Prostate gland (tissue), 2 donors: ENCODE data around the gene MACROH2A2.

Source experiments
- POLR2A ChIP-seq: fragments of 450-650 bp; IDR thresholded peaks from one replicate; pipeline ENCODE4 v1.6.1; 2016; ENCODE audit warnings: antibody characterized with exemption, mild to moderate bottlenecking
- POLR2AphosphoS5 ChIP-seq: sonication (generic); formaldehyde crosslinking; IDR thresholded peaks from one replicate; pipeline ENCODE4 v1.6.1; 2017; ENCODE audit warnings: antibody characterized with exemption
- TF ChIP-seq, protein P1 (sequence below), 4 experiments: fragments of 200-600 bp in 2 of 4; fragments of 450-650 bp in 2 of 4; sonication (generic) in 2 of 4; IDR thresholded peaks; 1 replicate in 3 of 4; 2 replicates in 1 of 4; pipeline ENCODE4 v1.5.1; 2016 to 2019; ENCODE audit warnings: antibody characterized with exemption in 4 of 4, mild to moderate bottlenecking in 2 of 4, moderate library complexity in 2 of 4

- TF ChIP-seq, protein P1, sequence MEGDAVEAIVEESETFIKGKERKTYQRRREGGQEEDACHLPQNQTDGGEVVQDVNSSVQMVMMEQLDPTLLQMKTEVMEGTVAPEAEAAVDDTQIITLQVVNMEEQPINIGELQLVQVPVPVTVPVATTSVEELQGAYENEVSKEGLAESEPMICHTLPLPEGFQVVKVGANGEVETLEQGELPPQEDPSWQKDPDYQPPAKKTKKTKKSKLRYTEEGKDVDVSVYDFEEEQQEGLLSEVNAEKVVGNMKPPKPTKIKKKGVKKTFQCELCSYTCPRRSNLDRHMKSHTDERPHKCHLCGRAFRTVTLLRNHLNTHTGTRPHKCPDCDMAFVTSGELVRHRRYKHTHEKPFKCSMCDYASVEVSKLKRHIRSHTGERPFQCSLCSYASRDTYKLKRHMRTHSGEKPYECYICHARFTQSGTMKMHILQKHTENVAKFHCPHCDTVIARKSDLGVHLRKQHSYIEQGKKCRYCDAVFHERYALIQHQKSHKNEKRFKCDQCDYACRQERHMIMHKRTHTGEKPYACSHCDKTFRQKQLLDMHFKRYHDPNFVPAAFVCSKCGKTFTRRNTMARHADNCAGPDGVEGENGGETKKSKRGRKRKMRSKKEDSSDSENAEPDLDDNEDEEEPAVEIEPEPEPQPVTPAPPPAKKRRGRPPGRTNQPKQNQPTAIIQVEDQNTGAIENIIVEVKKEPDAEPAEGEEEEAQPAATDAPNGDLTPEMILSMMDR (IDR thresholded peaks at IDR 0.05), result no peak
- no peak for TF ChIP-seq POLR2A
- no peak for TF ChIP-seq POLR2AphosphoS5
Measured at GRCh38 chr10:70106958-70107791, 54.5 kb downstream of the MACROH2A2 start.
